ENCODE measurements around the gene BST1.
"Not testable (repeated sequence)": the region's sequence is repeated elsewhere in the genome, so short reads cannot be mapped to it uniquely, and the experiment has no call there.

The BST1 gene

GRCh38 chr4:15757054-15757453, 54.2 kb downstream of the BST1 start:
- no peak for TF ChIP-seq CTCF (IDR thresholded peaks at IDR 0.05; ENCODE audit: low read depth, low read length)
- H3K4me3 ChIP-seq (ENCODE audit: low read depth, low read length): no peak overlapping the region
- H3K36me3 ChIP-seq: no peaks in the 10 kb centered on the region
- H3K27me3 ChIP-seq (ENCODE audit: insufficient read depth, low read depth, severe bottlenecking): no peaks in the 10 kb centered on the region
- no peak overlapping the region for H3K27ac ChIP-seq
- DNase-seq: no peak
- H3K9me3 ChIP-seq (ENCODE audit: severe bottlenecking): peaks cover 5% of the 10 kb centered on the region

GRCh38 chr4:15758294-15758693, 55.4 kb downstream of the BST1 start:
- peaks cover 5% of the 10 kb centered on the region for H3K9me3 ChIP-seq (ENCODE audit: severe bottlenecking)
- H3K36me3 ChIP-seq: no peaks in the 10 kb centered on the region
- no peak for DNase-seq
- H3K27ac ChIP-seq: no peak overlapping the region
- TF ChIP-seq CTCF (IDR thresholded peaks at IDR 0.05; ENCODE audit: low read depth, low read length): no peak
- H3K27me3 ChIP-seq (ENCODE audit: insufficient read depth, low read depth, severe bottlenecking): no peaks in the 10 kb centered on the region
- no peak overlapping the region for H3K4me3 ChIP-seq (ENCODE audit: low read depth, low read length)

DNA sequence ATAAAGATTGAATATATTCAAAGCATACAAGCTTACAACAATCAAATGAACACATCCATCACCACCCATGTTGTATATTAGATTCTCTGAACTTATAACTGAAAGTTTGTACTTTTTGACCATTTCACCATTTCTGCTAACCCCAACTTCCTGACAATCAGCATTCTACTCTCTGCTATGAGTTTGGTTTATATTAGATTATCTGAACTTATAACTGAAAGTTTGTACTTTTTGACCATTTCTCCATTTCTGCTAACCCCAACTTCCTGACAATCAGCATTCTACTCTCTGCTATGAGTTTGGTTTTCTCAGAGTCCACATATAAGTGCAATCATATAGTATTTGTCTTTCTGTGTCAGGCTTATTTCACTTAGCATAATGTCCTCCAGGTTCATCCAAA, 59.6 kb downstream of the BST1 start:
- H3K36me3 ChIP-seq; H3K27me3 ChIP-seq (ENCODE audit: insufficient read depth, low read depth, severe bottlenecking); H3K9me3 ChIP-seq (ENCODE audit: severe bottlenecking); DNase-seq; H3K4me3 ChIP-seq (ENCODE audit: low read depth, low read length); H3K27ac ChIP-seq: not testable (repeated sequence)

DNA sequence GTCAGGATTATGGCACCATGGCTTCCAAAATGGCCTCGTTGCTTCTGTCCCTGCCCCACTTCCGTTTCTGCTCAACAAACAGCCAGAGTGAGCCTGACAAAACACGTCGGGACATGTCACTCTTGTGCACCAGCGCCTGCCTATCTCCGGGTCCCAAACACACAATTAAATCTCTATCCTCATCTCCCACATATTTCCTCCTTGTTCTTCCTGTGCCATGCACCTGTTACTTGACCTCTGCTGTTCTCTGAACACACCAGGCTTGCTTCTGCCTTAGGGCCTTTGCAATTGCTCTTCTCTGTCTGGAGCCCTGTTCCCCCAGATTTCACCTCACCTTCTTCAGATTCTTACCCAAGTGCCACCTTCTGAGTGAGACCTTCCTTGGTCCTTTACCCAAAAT, 62.5 kb downstream of the BST1 start:
- Histone ChIP-seq H3K9me3 (ENCODE audit: severe bottlenecking) (no peaks in the 10 kb centered on the region), H3K36me3 (no peaks in the 10 kb centered on the region), H3K4me3 (ENCODE audit: low read depth, low read length) (no peak overlapping the region), H3K27ac (no peak overlapping the region), H3K27me3 (ENCODE audit: insufficient read depth, low read depth, severe bottlenecking) (no peaks in the 10 kb centered on the region)
- DNase-seq: no peak
- TF ChIP-seq CTCF (IDR thresholded peaks at IDR 0.05; ENCODE audit: low read depth, low read length): no peak

DNA sequence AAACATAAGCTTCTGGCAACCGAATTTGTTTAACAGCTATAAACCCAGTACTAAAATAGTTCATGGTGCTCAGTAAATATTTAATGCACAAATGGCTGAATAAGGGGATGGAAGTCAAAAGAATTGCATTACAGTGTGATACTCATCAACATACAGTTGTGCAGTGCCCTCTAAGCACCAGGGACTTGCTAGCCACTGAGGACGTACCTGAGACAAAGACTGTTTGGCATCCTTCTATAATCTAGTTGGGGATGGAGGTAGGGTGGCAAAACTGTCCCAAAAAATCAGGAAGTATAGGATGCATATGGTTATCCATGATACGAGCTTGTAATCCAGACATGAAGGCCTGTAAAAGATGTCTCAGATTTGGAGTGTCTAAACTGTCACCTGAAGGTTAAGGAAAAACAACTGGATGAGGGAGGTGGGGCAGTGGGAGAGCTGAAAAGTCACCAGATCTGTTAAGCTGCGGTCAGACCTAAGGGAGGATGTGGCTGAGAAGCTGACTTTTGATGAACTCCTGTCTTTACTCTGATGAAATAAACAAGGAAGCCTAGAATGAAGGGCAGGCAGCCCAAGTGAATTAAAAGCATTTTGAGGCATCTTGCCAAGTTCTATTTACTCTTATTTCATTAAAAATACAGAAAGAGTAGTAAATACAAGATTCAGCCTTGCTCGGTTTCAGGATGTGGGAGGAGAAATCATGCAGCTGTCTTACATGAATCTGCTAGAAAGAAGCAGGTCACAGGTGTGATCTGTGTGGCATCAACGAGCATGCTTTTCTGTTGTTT, 63.2 kb downstream of the BST1 start:
- no peak for DNase-seq
- no peaks in the 10 kb centered on the region for H3K27me3 ChIP-seq (ENCODE audit: insufficient read depth, low read depth, severe bottlenecking)
- no peaks in the 10 kb centered on the region for H3K9me3 ChIP-seq (ENCODE audit: severe bottlenecking)
- no peaks in the 10 kb centered on the region for H3K36me3 ChIP-seq
- no peak overlapping the region for H3K4me3 ChIP-seq (ENCODE audit: low read depth, low read length)
- no peak for TF ChIP-seq CTCF (IDR thresholded peaks at IDR 0.05; ENCODE audit: low read depth, low read length)
- H3K27ac ChIP-seq: no peak overlapping the region

DNA sequence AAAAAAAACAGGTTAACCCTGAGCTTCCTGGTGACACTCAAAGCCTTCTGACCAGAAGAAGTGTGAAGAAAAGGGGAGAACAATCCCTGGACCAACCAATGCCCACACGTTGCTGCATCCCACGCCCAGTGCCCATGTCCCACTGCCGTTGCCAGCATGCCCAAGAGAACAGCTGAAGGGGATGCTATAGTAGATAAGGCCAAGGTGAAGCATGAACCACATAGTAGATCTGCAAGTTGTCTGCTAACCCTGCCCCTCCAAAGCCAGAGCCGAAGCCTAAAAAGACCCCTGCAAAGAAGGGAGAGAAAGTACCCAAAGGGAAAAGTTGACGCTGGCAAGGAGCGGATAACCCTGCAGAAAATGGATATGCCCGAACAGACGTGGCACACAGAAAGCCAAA, 64.0 kb downstream of the BST1 start:
- Histone ChIP-seq H3K9me3 (ENCODE audit: severe bottlenecking) (no peaks in the 10 kb centered on the region), H3K4me3 (ENCODE audit: low read depth, low read length) (no peak overlapping the region), H3K27ac (no peak overlapping the region), H3K27me3 (ENCODE audit: insufficient read depth, low read depth, severe bottlenecking) (no peaks in the 10 kb centered on the region), H3K36me3 (no peaks in the 10 kb centered on the region)
- no peak for DNase-seq
- no peak for TF ChIP-seq CTCF (IDR thresholded peaks at IDR 0.05; ENCODE audit: low read depth, low read length)

Data from WERI-Rb-1 (cell line).